EL (cell line): ENCODE data around the gene RRP1.
"Not testable (repeated sequence)": the region's sequence is repeated elsewhere in the genome, so short reads cannot be mapped to it uniquely, and the experiment has no call there.

Source experiments
- DNase-seq: peaks from one replicate; pipeline ENCODE4 v3.0.0-alpha.2; 2016

RRP1 gene

DNA sequence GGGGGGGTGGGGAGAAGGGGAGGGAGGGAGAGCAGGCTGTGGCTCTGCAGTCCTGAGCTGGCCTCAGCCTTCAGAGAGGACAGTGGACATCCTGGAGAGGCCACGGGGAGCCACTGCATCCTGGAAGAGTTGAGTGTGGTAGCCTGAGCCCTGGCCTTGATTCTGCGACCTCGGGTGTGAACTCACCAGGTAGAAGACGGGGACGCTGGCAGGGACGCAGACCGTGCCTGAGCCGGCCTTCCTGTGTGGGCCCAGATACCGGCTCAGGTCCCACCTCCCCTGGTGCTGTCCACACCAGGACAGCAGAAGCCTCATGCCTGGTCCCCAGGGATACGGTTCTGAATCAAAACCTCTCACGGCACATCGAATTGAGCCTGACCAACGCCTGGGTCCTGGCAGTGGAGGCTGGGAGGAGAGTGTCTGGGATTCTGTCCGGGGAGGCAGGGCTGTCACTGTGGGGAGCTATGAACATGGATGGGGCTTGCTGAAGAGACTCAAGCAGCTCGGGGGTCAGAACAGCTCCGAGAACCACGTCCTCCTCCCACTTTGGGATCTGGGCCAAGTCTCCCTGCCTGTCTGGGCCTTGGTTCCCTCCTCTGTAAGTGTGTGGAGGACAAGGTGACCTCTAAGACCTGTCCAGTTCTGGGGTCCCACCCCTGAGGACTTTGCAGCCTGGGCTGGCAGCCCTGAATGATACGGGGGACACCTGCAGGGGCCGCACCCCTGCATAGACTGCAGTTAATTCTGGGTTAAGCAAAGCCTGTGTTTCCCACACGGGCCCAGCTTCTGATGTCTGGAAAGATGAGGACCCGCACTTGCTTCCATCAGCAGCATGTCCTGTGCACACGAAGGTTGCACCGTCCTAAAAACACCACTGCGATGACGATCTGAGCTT lies 30.4 kb downstream of the RRP1 start:
- DNase-seq = no peak

GRCh38 chr21:43820466-43820865 lies 31.1 kb downstream of the RRP1 start:
- no peak for DNase-seq

GRCh38 chr21:43822166-43822565 lies 32.8 kb downstream of the RRP1 start:
- DNase-seq = not testable (repeated sequence)

GRCh38 chr21:43822741-43823140 lies 33.4 kb downstream of the RRP1 start:
- DNase-seq = not testable (repeated sequence)

DNA sequence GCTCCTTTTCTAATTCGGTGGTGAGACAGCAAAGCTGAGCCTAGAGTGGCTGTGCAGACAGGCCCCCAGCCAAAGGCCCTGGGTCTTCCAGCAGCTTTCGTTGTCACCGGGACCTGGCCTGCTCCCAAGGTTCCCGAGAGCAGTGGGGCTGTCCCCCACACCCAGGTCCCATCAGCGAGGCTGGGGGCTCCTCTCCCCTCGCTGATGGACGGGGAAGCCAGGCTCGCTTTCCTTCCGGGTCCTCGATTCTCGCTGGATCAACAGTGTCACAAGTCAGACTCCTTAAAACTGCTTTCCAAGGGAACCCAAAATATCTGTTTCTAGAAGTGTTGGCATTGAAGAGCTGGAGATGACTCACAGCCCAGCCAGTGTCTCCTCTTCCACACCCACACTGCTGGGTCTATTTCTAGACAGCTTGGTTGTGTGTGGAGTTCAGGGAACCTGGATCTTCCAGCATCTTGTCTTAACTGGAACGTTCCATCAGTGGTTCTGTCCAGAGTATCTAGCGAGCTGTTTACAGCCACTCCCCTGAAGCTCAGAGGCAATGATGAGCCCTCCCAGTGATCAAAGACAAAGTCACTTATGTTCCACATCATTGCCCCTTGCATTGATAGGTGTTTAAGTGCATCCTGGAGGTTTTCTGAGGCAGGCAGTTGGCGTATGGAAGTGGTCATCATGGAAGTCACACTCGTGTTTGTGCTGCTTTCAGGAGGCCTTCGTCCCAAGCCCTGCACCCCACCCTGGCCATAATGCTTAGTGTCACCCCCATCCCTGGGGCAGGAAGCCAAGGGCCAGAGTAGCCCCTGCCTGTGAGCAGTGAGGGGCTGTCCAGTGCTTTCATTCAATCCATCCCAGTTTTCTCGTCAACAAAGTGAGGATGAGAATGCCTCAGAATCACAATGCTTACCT lies 35.2 kb downstream of the RRP1 start:
- peak; percentile 46 for DNase-seq

DNA sequence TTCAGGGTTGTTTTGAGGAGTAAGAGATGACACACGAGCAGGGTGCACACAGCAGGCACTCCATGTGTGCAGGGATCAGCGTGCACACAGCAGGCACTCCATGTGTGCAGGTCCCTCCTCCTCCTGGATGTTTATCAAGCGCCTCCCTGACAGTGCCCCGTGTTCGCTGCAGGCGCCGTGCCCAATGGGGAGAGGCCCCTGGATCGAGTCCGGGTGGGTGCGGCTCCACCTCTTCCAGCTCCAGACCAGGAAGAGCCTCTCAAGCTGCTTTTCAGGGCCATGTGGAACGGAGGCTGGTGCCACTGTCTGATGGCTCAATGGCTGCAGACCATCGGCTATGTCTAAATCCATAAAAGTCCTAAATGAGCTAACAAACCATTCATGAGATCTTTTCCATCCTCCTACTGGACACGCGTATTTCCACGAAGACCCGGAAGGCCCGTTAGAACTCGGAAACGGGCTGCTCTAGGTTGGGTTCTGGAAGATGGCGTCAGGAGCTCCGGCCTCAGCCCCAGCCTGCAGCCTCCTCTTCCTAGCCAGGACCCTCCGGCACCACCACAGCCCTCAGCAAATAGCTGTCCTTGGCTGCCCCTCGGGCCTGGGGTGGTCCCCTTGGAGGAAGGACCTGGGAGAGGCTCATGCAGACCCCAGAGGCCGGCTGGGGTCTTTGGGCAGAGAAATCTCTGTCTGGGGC lies 36.0 kb downstream of the RRP1 start:
- no peak for DNase-seq

GRCh38 chr21:43825936-43826622 lies 36.7 kb downstream of the RRP1 start:
- no peak for DNase-seq

DNA sequence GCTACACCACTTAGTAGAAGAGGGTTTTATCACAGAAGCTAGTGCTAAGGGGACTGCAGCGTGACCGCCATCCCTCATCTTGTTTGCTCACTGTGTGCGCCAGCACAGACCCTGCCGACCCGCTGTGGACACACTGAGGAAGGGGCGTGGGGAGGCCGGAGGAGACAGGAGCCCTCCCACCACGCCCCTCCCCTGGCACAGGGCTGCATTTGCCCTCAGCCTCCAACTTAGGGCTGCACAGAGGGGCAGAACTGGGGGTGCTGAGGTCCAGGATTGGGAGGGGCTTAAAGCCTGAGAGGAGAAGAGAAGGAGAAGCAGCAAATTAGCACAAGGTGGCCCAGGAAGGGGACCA lies 37.2 kb downstream of the RRP1 start:
- no peak for DNase-seq

- peak; percentile 82 for DNase-seq
Measured at GRCh38 chr21:43827015-43827611, 37.7 kb downstream of the RRP1 start.

- DNase-seq = no peak
Measured at GRCh38 chr21:43829161-43829560, 39.8 kb downstream of the RRP1 start.

GRCh38 chr21:43829575-43830119 lies 40.3 kb downstream of the RRP1 start:
- no peak for DNase-seq

DNA sequence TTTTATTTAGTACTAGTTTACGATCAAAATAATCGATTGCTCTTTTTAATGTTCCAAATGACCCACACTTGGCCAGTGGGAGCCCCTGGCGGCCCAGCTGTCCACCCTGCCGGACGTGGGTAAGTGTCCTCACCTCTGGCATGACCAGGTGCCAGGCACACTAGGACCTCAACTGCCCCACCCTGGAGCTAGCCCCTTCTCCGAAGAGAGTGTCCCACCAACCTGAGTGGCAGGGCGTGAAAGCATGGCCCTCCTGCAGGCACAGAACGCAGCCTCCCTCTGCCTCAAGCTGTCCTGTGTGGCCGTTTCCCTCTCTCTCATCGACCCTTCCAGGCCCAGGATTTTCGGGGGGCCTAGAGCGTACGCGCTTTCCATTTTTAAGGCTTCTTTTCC lies 42.8 kb downstream of the RRP1 start:
- DNase-seq = no peak

DNA sequence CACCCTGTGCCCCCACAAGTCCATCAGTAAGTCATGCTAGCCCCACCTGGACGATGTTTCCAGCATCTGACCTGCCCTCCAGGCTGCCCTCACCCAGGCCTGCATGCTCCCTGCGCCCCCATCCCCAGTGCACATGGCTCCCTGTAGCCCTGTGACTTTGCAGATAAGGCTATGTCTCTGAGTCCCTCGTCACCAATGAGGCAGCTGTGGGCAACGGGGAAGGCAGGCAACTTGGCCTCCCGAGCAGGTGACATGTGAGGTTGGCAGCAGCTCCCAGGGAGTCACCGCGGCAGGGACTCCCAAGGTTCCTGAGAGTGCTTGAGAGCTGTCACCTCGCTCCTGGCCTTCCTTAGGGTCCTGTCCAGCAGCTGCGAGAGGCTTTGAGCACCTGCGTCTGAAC lies 43.3 kb downstream of the RRP1 start:
- DNase-seq = no peak

DNA sequence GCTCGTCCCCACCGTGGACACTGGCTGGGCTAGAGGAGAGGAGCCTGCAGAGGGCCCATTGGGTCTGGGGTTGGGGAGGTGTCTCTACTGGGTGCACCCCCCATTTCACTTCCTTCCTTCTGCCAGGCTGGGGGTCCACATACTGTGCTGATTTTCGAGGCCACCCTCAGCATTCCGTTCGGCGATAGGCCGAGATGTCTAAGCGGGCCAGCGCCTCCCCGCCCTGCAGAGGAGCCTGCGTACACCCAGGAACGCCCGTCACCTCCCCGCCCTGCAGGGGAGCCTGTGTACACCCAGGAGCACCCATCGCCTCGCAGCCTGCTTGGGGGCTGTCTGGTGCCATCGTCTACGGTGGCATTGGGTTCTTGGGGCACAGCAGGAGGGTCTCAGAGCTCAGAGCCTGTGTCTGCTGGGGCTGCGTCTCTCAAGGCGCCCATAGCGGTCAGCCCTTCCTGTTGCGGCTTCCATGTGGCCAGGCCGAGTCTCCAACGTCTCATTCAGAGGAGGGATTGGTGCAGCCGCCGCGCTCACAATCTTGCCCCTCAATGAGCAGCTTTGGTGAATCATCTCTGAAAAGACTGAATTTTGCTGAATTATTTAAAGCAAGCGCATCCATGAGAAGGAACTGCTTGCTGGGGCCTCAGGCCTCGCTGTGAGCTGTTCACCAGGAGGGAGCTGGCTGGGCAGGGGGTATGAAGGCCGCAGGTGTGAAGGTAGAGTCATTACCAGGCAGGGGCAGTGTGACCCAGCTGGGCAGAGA lies 44.9 kb downstream of the RRP1 start:
- no peak for DNase-seq

- no peak for DNase-seq
Measured at GRCh38 chr21:43835050-43835449, 45.7 kb downstream of the RRP1 start.

- DNase-seq = no peak
Measured at GRCh38 chr21:43835861-43836260, 46.5 kb downstream of the RRP1 start.

DNA sequence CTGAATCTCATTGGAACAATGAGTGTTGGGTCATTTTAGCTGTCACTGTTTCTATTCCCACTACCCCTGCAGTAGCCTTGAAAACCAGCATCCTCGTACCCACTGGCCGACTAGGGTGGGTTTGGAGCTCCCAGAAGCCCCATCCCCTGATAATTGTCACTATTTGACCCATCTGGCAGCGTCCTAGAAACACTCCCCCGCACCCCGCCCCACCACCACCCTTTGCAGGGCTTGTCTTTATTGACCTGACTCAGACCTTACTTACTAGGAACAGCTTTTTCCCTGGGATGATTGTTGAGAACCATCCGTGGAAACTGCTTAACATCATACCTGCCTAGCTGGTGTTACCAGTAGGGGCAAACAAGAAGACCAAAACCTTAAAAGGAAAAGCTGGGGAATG lies 47.2 kb downstream of the RRP1 start:
- no peak for DNase-seq

DNA sequence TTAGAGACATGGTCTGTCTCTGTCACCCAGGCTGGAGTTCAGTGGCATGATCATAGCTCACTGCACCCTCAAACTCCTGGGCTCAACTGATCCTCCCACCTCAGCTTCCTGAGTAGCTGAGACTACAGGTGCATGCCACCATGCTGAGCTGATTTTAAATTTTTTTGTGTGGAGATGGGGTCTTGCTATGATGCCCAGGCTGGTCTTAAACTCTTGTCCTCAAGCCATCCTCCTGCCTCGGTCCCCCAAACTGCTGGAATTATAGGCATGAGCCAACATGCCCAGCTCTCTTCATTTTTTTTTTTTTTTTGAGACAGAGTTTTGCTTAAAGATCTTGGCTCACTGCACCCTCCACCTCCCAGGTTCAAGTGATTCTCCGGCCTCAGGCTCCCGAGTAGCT lies 50.9 kb downstream of the RRP1 start:
- no peak for DNase-seq

GRCh38 chr21:43842742-43843141 lies 53.4 kb downstream of the RRP1 start:
- DNase-seq = no peak

GRCh38 chr21:43844906-43845305 lies 55.5 kb downstream of the RRP1 start:
- not testable (repeated sequence) for DNase-seq

DNA sequence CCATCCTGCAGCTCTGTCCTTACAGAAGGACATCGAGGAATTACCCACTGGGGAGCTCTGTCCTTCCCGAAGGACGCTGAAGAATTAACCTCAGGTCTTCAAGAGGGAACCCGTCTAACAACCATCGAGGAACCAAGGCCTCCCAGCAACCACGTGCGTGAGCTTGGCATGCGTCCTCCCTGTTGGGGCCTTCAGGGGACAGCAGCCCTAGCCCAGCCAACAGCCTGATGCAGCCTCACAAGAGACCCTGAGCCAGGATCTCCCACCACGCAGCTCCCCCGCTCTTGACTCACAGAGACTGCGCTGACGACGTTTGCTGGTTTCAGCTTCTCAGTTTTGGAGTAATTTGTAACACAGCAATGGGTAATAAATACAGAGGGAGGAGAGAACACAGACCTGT lies 56.0 kb downstream of the RRP1 start:
- no peak for DNase-seq
